HG02763 (cell line): ENCODE results near the gene FAM221B.

Experiments used
- ATAC-seq: cut with Tn5 transposase; IDR thresholded peaks from one replicate; pipeline ENCODE4 v1.9.1; 2021; ENCODE audit warnings: mild to moderate bottlenecking, moderate library complexity; ENCODE audit not compliant: unreplicated experiment

FAM221B gene

DNA sequence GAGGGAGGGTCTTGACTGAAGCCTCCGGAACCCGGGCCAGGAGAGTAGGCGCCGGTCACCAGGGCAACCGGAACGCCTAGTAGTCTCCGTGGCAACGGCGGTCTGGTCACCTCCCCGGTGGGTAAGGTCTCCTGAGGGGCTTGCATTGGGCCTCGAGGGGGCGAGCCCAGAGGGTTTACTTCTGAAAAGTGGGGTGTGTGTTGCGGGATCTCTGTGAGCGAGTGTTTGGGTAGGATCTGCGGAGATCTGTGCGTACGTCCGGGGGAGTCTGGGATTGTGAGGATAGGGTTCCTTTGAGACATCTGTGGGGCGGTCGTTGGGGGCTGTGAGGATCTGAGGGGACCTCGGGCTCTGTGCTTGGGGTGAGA lies at the start of gene FAM221B:
TSS of gene FAM221B (minus strand) at position 17 of the 368 bp plus-strand sequence. CDS start 2,571 bp downstream, outside the sequence.
- no peak for ATAC-seq

GRCh38 chr9:35872505-35872904 lies 44.0 kb upstream of the FAM221B start:
- ATAC-seq, result no peak

DNA sequence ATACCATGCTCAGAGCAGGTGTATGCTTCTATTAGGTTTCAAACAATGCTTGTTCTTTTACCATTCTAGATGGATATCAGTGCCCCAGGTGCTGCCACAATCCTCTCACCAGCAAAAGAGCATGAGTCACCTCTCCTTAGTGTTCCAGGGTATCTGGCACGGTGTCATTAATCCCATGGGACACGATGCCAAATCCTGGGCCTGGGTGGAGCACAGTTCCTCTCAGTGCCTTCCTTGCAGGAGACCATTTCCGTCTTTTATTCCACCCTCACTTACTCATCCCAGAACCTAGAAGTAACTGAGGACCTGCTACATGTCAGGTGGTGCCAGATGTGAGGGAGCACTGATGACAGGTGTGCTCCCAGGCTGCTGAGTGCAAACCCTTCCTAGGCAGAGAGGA lies 43.0 kb upstream of the FAM221B start:
- no peak for ATAC-seq

DNA sequence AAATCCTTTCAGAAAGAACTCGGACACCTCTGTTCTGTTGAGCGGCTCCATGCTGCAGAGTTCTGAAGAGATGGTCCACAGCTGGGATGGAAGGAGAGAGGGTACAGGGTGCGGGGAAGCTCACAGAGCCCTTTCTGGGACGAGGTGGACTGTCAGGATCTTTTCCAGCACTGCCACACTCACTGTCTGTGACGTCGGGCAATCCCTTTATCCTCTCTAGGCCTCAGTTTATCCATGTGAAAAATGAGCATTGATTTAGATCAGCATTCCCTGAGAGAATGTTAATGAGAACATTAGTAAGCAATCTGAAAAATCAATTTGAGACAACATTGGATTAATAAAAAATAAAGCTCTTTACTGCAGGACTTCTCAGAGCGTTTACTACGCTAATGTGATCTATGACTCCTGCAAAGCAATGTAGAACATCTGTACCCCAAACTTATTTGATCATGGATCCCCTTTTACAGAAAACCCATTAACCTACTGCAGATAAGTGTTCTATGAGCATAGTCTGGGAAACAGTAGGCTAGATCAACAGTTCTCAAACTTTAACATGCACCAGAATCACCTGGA lies 41.9 kb upstream of the FAM221B start, which contains the start of gene OR13J1:
TSS of gene OR13J1 (minus strand) at position 51 of the 573 bp plus-strand sequence. CDS start at position 51, 0 bp downstream.
- ATAC-seq, result no peak

- ATAC-seq, result no peak
Observed at GRCh38 chr9:35869621-35870216, 41.2 kb upstream of the FAM221B start.

GRCh38 chr9:35868933-35869332 lies 40.4 kb upstream of the FAM221B start:
- no peak for ATAC-seq

- ATAC-seq, result no peak
Observed at GRCh38 chr9:35867538-35867937, 39.0 kb upstream of the FAM221B start.

DNA sequence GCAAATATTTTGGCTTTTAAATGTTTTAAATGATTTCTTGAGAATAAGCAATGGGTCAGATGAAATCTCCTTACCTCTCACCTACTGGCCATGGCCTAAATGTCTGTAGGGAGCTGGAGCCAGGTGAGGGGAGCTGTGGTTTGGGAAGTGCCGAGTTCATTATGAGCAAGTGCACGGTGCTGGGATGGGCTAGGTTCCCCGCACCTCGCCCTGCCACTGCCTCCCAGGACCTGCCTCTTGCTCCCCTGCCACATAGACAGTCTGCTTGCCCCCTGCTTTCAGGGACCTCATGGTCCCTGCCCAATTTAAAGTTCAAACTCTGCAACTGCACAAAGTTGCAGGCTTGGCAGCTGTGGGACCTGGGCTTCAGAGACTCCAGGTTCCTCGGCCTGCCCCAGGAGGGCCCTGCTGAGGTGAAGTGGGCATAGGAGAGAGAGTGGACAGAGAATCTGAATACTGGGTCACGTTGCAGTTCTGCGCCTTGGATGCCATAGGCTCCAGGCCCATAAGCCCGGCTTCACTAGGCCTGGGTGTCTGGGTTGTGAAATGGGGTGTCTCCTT lies 36.2 kb upstream of the FAM221B start:
- no peak for ATAC-seq

GRCh38 chr9:35863583-35863982 lies 35.1 kb upstream of the FAM221B start:
- ATAC-seq, result no peak

GRCh38 chr9:35862328-35862727 lies 33.8 kb upstream of the FAM221B start:
- no peak for ATAC-seq

DNA sequence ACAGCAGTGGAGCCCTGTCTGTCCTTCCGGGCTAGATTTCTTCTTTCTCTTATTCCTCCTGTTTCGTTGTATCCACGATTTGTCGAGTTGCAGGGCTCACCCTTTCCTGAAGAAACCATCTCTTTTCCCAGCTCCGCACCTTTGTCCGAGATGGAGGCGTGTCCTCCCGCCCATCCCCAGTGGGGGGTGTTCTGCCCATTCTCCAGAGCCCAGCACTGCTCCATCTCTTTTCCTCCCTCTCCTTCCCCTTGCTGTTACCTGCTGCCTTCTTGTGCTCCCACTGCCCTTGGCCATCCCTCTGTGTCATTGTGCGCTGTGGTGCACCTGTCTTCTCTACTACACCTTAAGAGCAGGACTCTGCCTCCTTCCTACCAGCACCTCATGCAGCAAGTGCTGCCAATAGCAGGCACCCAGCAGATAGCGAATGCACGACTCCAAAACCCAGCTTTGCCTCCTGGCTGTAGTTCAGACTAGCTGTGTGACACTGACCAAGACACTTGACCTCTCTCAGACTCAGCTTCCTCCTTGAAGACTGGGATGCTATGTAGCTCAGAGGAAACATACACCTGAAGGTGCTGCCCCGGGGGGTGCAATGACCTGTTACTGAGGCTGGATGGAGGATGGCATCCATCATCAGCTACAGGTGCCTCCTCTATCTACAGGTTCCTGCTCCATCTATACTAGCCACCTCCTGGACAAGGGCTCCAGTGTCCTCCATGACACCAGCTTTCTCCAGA lies 32.8 kb upstream of the FAM221B start:
- ATAC-seq, result no peak

DNA sequence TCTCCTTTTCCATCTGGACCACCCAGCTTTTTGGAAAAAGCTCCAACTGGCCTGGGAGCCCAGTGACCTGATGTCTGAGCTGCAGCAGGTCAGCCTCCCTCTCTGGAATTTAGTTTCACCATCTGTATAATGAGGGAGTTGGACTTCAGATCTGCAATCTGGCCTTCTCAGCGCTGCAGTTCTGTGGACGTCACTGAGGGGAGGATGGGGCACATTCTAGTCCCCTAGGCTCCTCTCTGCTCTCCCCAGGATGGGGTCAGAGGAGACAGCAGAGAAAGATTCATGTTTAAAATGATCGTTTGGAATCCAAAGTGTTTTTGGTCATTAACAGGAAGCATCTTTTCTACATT lies 31.4 kb upstream of the FAM221B start:
- no peak for ATAC-seq

- no peak for ATAC-seq
Observed at GRCh38 chr9:35859310-35859989, 30.9 kb upstream of the FAM221B start.

DNA sequence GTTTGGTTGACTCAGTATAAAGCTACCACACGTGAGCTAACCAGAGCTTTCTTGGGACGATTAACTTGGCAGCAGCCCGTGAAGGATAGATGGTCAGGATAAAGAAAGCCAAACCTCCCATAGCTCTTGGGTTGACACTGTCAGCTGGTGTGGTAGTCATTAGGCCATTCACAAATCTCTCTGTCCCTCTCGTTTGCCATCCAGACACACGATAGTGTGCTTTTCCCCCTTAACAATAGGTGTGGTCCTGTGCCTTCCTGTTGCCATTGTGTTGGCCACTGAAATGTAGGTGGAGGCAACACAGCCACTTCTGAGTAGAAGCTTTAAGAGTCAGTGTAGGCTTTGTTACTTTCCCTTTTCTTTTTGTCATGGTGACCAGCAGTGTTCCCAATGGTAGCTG lies 29.9 kb upstream of the FAM221B start:
- ATAC-seq, result no peak

- ATAC-seq, result no peak
Observed at GRCh38 chr9:35856882-35857281, 28.4 kb upstream of the FAM221B start.

DNA sequence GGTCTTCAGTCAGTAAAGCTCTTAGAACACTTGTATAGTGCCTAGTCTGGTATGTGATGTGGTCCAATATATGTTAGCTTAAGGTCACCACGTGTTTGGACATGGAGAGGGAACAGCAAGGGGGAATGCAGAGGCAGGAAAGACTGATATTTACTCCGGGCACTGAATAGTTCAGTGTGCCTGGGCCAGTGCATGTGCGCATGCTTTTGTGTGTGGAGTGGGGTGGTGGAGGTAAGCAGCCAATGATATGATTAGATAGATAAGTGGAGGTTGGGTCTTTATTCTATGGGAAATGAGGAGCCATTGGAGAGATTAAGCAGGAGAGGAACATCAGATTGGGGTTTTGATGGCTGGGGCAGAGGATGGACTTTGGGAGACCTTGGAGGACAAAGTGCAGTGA lies 27.7 kb upstream of the FAM221B start:
- ATAC-seq, result no peak

GRCh38 chr9:35854091-35854762 lies 25.7 kb upstream of the FAM221B start:
- ATAC-seq, result no peak

GRCh38 chr9:35852876-35853865 lies 24.6 kb upstream of the FAM221B start:
- no peak for ATAC-seq

GRCh38 chr9:35852267-35852815 lies 23.8 kb upstream of the FAM221B start:
- no peak for ATAC-seq
